Transverse colon (tissue), 4 donors: ENCODE data around the gene NAMPT.

Experiments used
- CTCF ChIP-seq, 5 experiments: fragments of 200-600 bp in 3 of 5; fragments of 450-650 bp in 2 of 5; sonication (generic) in 3 of 5; IDR thresholded peaks; 1 replicate in 2 of 5; 2 replicates in 3 of 5; pipeline ENCODE4 v1.5.1; 2016 to 2017; ENCODE audit warnings: antibody characterized with exemption in 5 of 5, inconsistent platforms in 3 of 5, mild to moderate bottlenecking in 2 of 5, moderate library complexity in 1 of 5
- POLR2AphosphoS5 ChIP-seq, 3 donors: sonication (generic); formaldehyde crosslinking; IDR thresholded peaks; one replicate each; pipeline ENCODE4 v1.6.1; 2016; ENCODE audit warnings: antibody characterized with exemption in 3 of 3

GRCh38 chr7:106252568-106252967, 32.2 kb downstream of the NAMPT start:
- TF ChIP-seq CTCF (IDR thresholded peaks at IDR 0.05) (no peak), POLR2AphosphoS5 (IDR thresholded peaks at IDR 0.05) (no peak)
